ENCODE measurements around the gene REXO5.

Gene REXO5

GRCh38 chr16:20865420-20866131 lies 59.2 kb downstream of the REXO5 start:
- no peak for DNase-seq (ENCODE audit: low read depth)
- H3K4me3 ChIP-seq (ENCODE audit: low read length), result no peak overlapping the region

DNA sequence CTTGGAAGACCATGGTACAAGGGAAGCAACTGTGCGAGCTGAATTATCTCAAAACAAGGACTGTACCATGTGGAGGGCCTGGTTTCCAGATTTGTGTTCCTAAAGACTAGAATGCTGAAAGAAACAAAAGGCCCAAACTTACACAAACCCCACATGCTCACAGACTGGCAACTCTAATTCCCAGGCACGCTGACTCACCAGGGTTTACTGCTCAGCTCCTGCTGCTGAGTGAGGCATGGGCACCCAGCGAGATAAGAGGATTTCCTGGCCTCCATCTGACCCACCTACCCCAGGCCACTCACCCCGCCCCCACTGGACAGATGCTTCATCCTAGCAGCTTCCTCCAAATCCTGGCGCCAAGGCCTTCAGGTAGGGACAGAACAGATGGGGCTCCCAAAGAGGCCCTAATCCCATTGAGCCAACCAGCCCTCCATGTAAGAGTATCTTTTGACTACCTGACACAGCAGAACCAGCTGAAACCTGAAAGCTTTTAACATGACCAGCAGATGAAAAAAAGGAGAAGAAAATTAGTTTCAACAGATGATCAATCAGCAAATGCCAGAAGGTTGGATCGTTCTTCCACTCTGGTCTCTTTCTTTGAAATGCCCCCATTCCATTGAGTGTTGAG lies 59.9 kb downstream of the REXO5 start:
- TF ChIP-seq, protein P1, sequence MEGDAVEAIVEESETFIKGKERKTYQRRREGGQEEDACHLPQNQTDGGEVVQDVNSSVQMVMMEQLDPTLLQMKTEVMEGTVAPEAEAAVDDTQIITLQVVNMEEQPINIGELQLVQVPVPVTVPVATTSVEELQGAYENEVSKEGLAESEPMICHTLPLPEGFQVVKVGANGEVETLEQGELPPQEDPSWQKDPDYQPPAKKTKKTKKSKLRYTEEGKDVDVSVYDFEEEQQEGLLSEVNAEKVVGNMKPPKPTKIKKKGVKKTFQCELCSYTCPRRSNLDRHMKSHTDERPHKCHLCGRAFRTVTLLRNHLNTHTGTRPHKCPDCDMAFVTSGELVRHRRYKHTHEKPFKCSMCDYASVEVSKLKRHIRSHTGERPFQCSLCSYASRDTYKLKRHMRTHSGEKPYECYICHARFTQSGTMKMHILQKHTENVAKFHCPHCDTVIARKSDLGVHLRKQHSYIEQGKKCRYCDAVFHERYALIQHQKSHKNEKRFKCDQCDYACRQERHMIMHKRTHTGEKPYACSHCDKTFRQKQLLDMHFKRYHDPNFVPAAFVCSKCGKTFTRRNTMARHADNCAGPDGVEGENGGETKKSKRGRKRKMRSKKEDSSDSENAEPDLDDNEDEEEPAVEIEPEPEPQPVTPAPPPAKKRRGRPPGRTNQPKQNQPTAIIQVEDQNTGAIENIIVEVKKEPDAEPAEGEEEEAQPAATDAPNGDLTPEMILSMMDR (conservative IDR thresholded peaks at IDR 0.05; ENCODE audit: low read depth, low read length), result no peak
- DNase-seq (ENCODE audit: low read depth), result peak; percentile 94
- no peak overlapping the region for H3K4me3 ChIP-seq (ENCODE audit: low read length)

More at GRCh38 chr16:20865420-20866131, 59.2 kb downstream of the REXO5 start:
- TF ChIP-seq, protein P1 (conservative IDR thresholded peaks at IDR 0.05; ENCODE audit: low read depth, low read length), result no peak

DNA sequence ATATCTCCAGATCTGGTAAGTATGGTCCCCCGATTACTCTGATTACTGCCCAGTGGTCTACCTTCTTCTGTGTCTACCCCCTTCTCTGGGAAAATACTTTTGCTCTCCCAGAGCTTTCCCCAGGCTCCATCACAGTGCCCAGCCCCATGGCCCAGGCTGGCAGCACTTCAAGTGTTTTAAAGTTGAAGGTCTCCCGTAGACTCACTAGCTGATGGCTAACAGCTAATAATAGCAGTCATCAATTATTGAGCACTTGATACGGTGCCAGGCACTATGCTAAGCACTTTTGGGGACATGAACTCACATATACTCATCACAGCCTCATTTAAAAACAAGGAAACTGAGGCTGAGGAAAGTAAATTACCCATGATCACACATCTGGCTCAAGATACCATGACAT lies 60.5 kb downstream of the REXO5 start:
- TF ChIP-seq, protein P1 (conservative IDR thresholded peaks at IDR 0.05; ENCODE audit: low read depth, low read length), result no peak
- DNase-seq (ENCODE audit: low read depth), result no peak
- no peak overlapping the region for H3K4me3 ChIP-seq (ENCODE audit: low read length)

DNA sequence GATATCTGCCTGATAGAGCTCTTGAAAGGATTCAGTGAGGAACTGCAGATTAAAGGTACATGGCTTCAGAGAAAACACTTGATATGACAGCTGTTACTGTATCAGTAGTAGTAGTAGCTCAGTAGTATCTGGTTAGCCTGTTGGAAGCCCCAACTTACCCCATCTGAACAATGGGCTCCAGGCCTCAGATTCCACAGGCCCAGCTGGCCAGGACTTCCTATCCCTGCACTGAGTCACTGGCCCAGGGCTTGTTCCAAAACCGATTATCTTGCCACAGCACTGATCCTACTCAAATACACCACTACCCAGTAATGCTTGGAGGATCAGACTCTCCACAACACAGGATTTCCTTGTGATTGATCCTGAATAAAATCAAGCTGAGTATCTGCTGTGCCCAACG lies 61.3 kb downstream of the REXO5 start:
- TF ChIP-seq, protein P1 (conservative IDR thresholded peaks at IDR 0.05; ENCODE audit: low read depth, low read length), result no peak
- H3K4me3 ChIP-seq (ENCODE audit: low read length), result no peak overlapping the region
- DNase-seq (ENCODE audit: low read depth), result no peak

GRCh38 chr16:20868890-20869289 lies 62.6 kb downstream of the REXO5 start:
- H3K4me3 ChIP-seq (ENCODE audit: low read length), result no peak overlapping the region
- peak; percentile 26 for DNase-seq (ENCODE audit: low read depth)
- TF ChIP-seq, protein P1 (conservative IDR thresholded peaks at IDR 0.05; ENCODE audit: low read depth, low read length), result no peak

GRCh38 chr16:20870122-20870820 lies 63.9 kb downstream of the REXO5 start:
- H3K4me3 ChIP-seq (ENCODE audit: low read length), result no peak overlapping the region
- DNase-seq (ENCODE audit: low read depth), result no peak
- TF ChIP-seq, protein P1 (conservative IDR thresholded peaks at IDR 0.05; ENCODE audit: low read depth, low read length), result no peak

Data from retinal pigment epithelial cell (primary cell).